Sigmoid colon (tissue), 4 donors: ENCODE results near the gene SIPA1L3.

ENCODE experiments used
- CTCF ChIP-seq, 4 experiments: fragments of 450-650 bp in 3 of 4; fragments of 200-600 bp in 1 of 4; IDR thresholded peaks; one replicate each; pipeline ENCODE4 v1.5.1; 2016 to 2019; ENCODE audit warnings: antibody characterized with exemption in 4 of 4, mild to moderate bottlenecking in 3 of 4, moderate library complexity in 2 of 4
- EP300 ChIP-seq, 4 donors: sonication (generic); formaldehyde crosslinking; IDR thresholded peaks; one replicate each; pipeline ENCODE4 v1.6.1; 2017; ENCODE audit warnings: antibody characterized with exemption in 4 of 4
- POLR2A ChIP-seq, 2 donors: fragments of 450-650 bp; IDR thresholded peaks; one replicate each; pipeline ENCODE4 v1.6.1; 2016; ENCODE audit warnings: antibody characterized with exemption in 2 of 2, mild to moderate bottlenecking in 2 of 2, moderate library complexity in 2 of 2
- POLR2AphosphoS5 ChIP-seq, 4 donors: sonication (generic); formaldehyde crosslinking; IDR thresholded peaks; one replicate each; pipeline ENCODE4 v1.6.1; 2017; ENCODE audit warnings: antibody characterized with exemption in 4 of 4

- no peak for TF ChIP-seq CTCF (IDR thresholded peaks at IDR 0.05)
- TF ChIP-seq EP300 (IDR thresholded peaks at IDR 0.05), result no peak
- TF ChIP-seq POLR2AphosphoS5 (IDR thresholded peaks at IDR 0.05), result no peak
- no peak for TF ChIP-seq POLR2A (IDR thresholded peaks at IDR 0.05)
Observed at GRCh38 chr19:38034492-38034860, 127.5 kb downstream of the SIPA1L3 start.
